ENCODE results near the gene CDC25A.

CDC25A gene

DNA sequence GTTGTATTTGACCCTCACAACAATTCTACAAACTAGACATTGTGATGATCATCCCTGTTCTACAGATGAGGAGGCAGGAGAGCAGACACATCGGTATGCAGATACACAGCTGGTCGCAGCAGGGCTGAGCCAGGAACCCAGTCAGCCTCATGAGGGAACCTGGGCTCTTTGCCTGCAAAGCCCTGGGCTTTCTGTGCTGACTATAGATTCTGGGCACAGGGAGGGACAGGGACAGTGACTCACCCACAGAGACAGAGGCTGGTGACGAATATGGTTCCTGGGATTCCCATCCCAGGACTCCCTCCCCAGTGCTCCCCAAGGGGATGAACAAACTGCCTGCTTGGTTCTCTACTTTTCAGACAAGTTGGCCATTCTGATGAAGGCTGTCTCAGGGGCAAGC, 31.3 kb upstream of the CDC25A start:
- H3K9me2 ChIP-seq (ENCODE audit: low read depth, low read length), result no peaks in the 10 kb centered on the region
- no peak overlapping the region for H3K27ac ChIP-seq (ENCODE audit: low read depth, low read length, poor library complexity, severe bottlenecking)
- no peak overlapping the region for H2AFZ ChIP-seq (ENCODE audit: low read length)
- no peak overlapping the region for H3K4me2 ChIP-seq (ENCODE audit: low read length)
- no peaks in the 10 kb centered on the region for H3K79me2 ChIP-seq (ENCODE audit: insufficient read depth, low read length)
- TF ChIP-seq, protein P1, sequence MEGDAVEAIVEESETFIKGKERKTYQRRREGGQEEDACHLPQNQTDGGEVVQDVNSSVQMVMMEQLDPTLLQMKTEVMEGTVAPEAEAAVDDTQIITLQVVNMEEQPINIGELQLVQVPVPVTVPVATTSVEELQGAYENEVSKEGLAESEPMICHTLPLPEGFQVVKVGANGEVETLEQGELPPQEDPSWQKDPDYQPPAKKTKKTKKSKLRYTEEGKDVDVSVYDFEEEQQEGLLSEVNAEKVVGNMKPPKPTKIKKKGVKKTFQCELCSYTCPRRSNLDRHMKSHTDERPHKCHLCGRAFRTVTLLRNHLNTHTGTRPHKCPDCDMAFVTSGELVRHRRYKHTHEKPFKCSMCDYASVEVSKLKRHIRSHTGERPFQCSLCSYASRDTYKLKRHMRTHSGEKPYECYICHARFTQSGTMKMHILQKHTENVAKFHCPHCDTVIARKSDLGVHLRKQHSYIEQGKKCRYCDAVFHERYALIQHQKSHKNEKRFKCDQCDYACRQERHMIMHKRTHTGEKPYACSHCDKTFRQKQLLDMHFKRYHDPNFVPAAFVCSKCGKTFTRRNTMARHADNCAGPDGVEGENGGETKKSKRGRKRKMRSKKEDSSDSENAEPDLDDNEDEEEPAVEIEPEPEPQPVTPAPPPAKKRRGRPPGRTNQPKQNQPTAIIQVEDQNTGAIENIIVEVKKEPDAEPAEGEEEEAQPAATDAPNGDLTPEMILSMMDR (IDR thresholded peaks at IDR 0.05; ENCODE audit: low read length), result no peak
- TF ChIP-seq EZH2 (IDR thresholded peaks at IDR 0.05; ENCODE audit: borderline replicate concordance, low read length), result no peak
- H3F3A ChIP-seq (ENCODE audit: insufficient read depth, low read length), result no peaks in the 10 kb centered on the region
- no peaks in the 10 kb centered on the region for H3K27me3 ChIP-seq (ENCODE audit: insufficient read depth, low read length)
- no peaks in the 10 kb centered on the region for H3K36me3 ChIP-seq (ENCODE audit: insufficient read depth, low read length)
- H3K4me3 ChIP-seq (ENCODE audit: low read depth, low read length, poor library complexity, severe bottlenecking), result no peak overlapping the region
- H3K9ac ChIP-seq (ENCODE audit: low read length), result no peak overlapping the region
- no peaks in the 10 kb centered on the region for H4K20me1 ChIP-seq (ENCODE audit: insufficient read depth, low read length)
- peaks cover 31% of the 10 kb centered on the region for H3K4me1 ChIP-seq (ENCODE audit: insufficient read depth, low read length, severe bottlenecking)
- H3K9me3 ChIP-seq (ENCODE audit: low read length), result no peaks in the 10 kb centered on the region

DNA sequence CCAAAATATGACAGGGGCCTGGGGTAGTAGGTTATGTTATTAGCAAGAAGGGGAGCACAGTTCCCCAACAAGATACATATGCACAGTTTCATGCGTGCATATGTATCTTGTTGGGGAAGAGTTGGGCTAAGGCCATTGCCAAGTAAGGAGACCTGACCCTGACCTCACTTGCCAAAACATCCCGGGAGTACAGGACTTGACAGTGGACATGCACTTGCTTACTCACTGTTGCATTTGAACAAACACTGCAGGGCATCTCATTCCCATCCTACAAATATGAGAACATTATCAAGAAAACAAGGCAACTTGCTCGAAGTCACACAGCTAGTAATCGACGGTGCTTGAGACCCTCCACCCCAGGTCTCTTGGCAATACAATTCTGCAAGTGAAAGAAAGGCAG, 30.3 kb upstream of the CDC25A start:
- Histone ChIP-seq H3K4me3 (ENCODE audit: low read depth, low read length, poor library complexity, severe bottlenecking) (no peak overlapping the region), H3K36me3 (ENCODE audit: insufficient read depth, low read length) (no peaks in the 10 kb centered on the region), H3K9ac (ENCODE audit: low read length) (no peak overlapping the region), H2AFZ (ENCODE audit: low read length) (no peak overlapping the region), H3K4me1 (ENCODE audit: insufficient read depth, low read length, severe bottlenecking) (peaks cover 21% of the 10 kb centered on the region), H3K27me3 (ENCODE audit: insufficient read depth, low read length) (no peaks in the 10 kb centered on the region), H3K27ac (ENCODE audit: low read depth, low read length, poor library complexity, severe bottlenecking) (no peak overlapping the region), H3K9me2 (ENCODE audit: low read depth, low read length) (no peaks in the 10 kb centered on the region), H4K20me1 (ENCODE audit: insufficient read depth, low read length) (no peaks in the 10 kb centered on the region), H3F3A (ENCODE audit: insufficient read depth, low read length) (no peaks in the 10 kb centered on the region), H3K4me2 (ENCODE audit: low read length) (no peak overlapping the region), H3K79me2 (ENCODE audit: insufficient read depth, low read length) (no peaks in the 10 kb centered on the region), H3K9me3 (ENCODE audit: low read length) (no peaks in the 10 kb centered on the region)
- TF ChIP-seq, protein P1 (IDR thresholded peaks at IDR 0.05; ENCODE audit: low read length), result no peak
- TF ChIP-seq EZH2 (IDR thresholded peaks at IDR 0.05; ENCODE audit: borderline replicate concordance, low read length), result no peak

GRCh38 chr3:48217449-48217848, 29.2 kb upstream of the CDC25A start:
- no peaks in the 10 kb centered on the region for H3F3A ChIP-seq (ENCODE audit: insufficient read depth, low read length)
- no peaks in the 10 kb centered on the region for H3K9me3 ChIP-seq (ENCODE audit: low read length)
- H3K27ac ChIP-seq (ENCODE audit: low read depth, low read length, poor library complexity, severe bottlenecking), result no peak overlapping the region
- no peaks in the 10 kb centered on the region for H3K79me2 ChIP-seq (ENCODE audit: insufficient read depth, low read length)
- H3K4me3 ChIP-seq (ENCODE audit: low read depth, low read length, poor library complexity, severe bottlenecking), result no peak overlapping the region
- H3K4me1 ChIP-seq (ENCODE audit: insufficient read depth, low read length, severe bottlenecking), result peaks cover 10% of the 10 kb centered on the region
- TF ChIP-seq, protein P1 (IDR thresholded peaks at IDR 0.05; ENCODE audit: low read length), result no peak
- no peak for TF ChIP-seq EZH2 (IDR thresholded peaks at IDR 0.05; ENCODE audit: borderline replicate concordance, low read length)
- no peaks in the 10 kb centered on the region for H3K9me2 ChIP-seq (ENCODE audit: low read depth, low read length)
- H3K9ac ChIP-seq (ENCODE audit: low read length), result no peak overlapping the region
- H3K36me3 ChIP-seq (ENCODE audit: insufficient read depth, low read length), result no peaks in the 10 kb centered on the region
- no peaks in the 10 kb centered on the region for H3K27me3 ChIP-seq (ENCODE audit: insufficient read depth, low read length)
- H2AFZ ChIP-seq (ENCODE audit: low read length), result no peak overlapping the region
- no peak overlapping the region for H3K4me2 ChIP-seq (ENCODE audit: low read length)
- H4K20me1 ChIP-seq (ENCODE audit: insufficient read depth, low read length), result no peaks in the 10 kb centered on the region
